Calu3 (cell line): Measurements from ENCODE around the gene IFT80. TPM values are rescaled to one million over a fixed set of nuclear protein-coding genes. Genes with fewer than 3 reads are reported as not detected.
"Not testable (repeated sequence)": the region's sequence is repeated elsewhere in the genome, so short reads cannot be mapped to it uniquely, and the experiment has no call there.

Experiments used
- BruUV-seq: library from RNA; stranded (reverse); fragments of 400-500 nt; replicated peaks from 2 replicates; lab custom pipeline; 2021; lab: Mats Ljungman, UMichigan
- CTCF ChIA-PET: fragments of 300-600 bp; sonication (Branson Sonifier 250); formaldehyde crosslinking; loops from one replicate; lab custom pipeline; 2022; ENCODE audit warnings: antibody characterized with exemption; lab: Charles Lee
- DNase-seq: peaks from one replicate; pipeline ENCODE4 v3.0.0; 2022
- H3K27ac Mint-ChIP-seq: one replicate; pipeline ENCODE4 v1.8.0; 2022; ENCODE audit warnings: mixed read lengths; ENCODE audit not compliant: unreplicated experiment
- H3K27me3 Mint-ChIP-seq: one replicate; pipeline ENCODE4 v1.8.0; 2022; ENCODE audit warnings: mixed read lengths; ENCODE audit not compliant: unreplicated experiment
- H3K36me3 Mint-ChIP-seq: one replicate; pipeline ENCODE4 v1.8.0; 2022; ENCODE audit warnings: mild to moderate bottlenecking, moderate library complexity, mixed read lengths; ENCODE audit not compliant: insufficient read depth, unreplicated experiment
- H3K4me1 Mint-ChIP-seq: one replicate; pipeline ENCODE4 v1.8.0; 2022; ENCODE audit warnings: mild to moderate bottlenecking, low read depth, mixed read lengths; ENCODE audit not compliant: unreplicated experiment
- H3K4me3 Mint-ChIP-seq: one replicate; pipeline ENCODE4 v1.8.0; 2022; ENCODE audit warnings: mild to moderate bottlenecking, low read depth, moderate library complexity, mixed read lengths; ENCODE audit not compliant: unreplicated experiment
- H3K9me3 Mint-ChIP-seq: one replicate; pipeline ENCODE4 v1.8.0; 2022; ENCODE audit warnings: low read depth, mixed read lengths; ENCODE audit not compliant: unreplicated experiment
- CTCF ChIP-seq: fragments of 200-600 bp; IDR thresholded peaks from one replicate; pipeline ENCODE4 v1.8.0; 2022; ENCODE audit warnings: antibody characterized with exemption; ENCODE audit not compliant: unreplicated experiment
- intact Hi-C: fragments of 100-400 bp; cut with micrococcal nuclease; formaldehyde crosslinking; loops from one replicate; pipeline ENCODE4 v1.10.0; 2022; ENCODE audit not compliant: unreplicated experiment
- total RNA-seq: library from RNA; stranded (reverse); gene quantifications from 2 replicates; pipeline ENCODE4 v1.2.3, GENCODE V29; 2022

IFT80 gene
- total RNA-seq, 1 experiment from 2014 or later: 58.0 TPM

GRCh38 chr3:160253298-160253697 lies 145.7 kb downstream of the IFT80 start:
- no TSS peak for BruUV-seq
- Mint-ChIP-seq H3K9me3 (no peaks in the 10 kb centered on the region), H3K27ac (no peak overlapping the region), H3K36me3 (no peaks in the 10 kb centered on the region), H3K27me3 (no peaks in the 10 kb centered on the region), H3K4me1 (no peaks in the 10 kb centered on the region), H3K4me3 (no peak overlapping the region)
- intact Hi-C loops: no loop called here
- DNase-seq: no peak
- CTCF ChIA-PET: no interaction called here
- TF ChIP-seq CTCF: no peak

GRCh38 chr3:160247766-160248165 lies 151.3 kb downstream of the IFT80 start:
- CTCF ChIA-PET: no interaction called here
- no peak for TF ChIP-seq CTCF
- no peak overlapping the region for H3K4me3 Mint-ChIP-seq
- DNase-seq: no peak
- peaks cover 4% of the 10 kb centered on the region for H3K9me3 Mint-ChIP-seq
- intact Hi-C loops: no loop called here
- BruUV-seq: no TSS peak
- H3K27ac Mint-ChIP-seq: no peak overlapping the region
- H3K4me1 Mint-ChIP-seq: peaks cover 18% of the 10 kb centered on the region
- H3K27me3 Mint-ChIP-seq: no peaks in the 10 kb centered on the region
- peaks cover 8% of the 10 kb centered on the region for H3K36me3 Mint-ChIP-seq

- no TSS peak for BruUV-seq
- peak overlapping the region; percentile 13 for H3K4me3 Mint-ChIP-seq
- peak overlapping the region; percentile 68 for H3K27ac Mint-ChIP-seq
- peak; percentile 64 for DNase-seq
- intact Hi-C loops: no loop called here
- no peaks in the 10 kb centered on the region for H3K27me3 Mint-ChIP-seq
- peaks cover 35% of the 10 kb centered on the region for H3K4me1 Mint-ChIP-seq
- CTCF ChIA-PET: interaction anchor here (0.5 kb wide), 1 partner anchor 469 kb away, joined by 4 read pairs; no protein-coding TSS in a partner anchor
- peaks cover 10% of the 10 kb centered on the region for H3K9me3 Mint-ChIP-seq
- peaks cover 14% of the 10 kb centered on the region for H3K36me3 Mint-ChIP-seq
- TF ChIP-seq CTCF: no peak
Measured at GRCh38 chr3:160245261-160245800, 153.7 kb downstream of the IFT80 start.

- peaks cover 34% of the 10 kb centered on the region for H3K4me1 Mint-ChIP-seq
- peak; percentile 69 for DNase-seq
- intact Hi-C loops, H3K27me3 Mint-ChIP-seq, CTCF ChIA-PET, BruUV-seq, H3K4me3 Mint-ChIP-seq: not testable (repeated sequence)
- H3K27ac Mint-ChIP-seq: peak overlapping the region; percentile 45
- peaks cover 10% of the 10 kb centered on the region for H3K9me3 Mint-ChIP-seq
- TF ChIP-seq CTCF: peak; percentile 29
- peaks cover 14% of the 10 kb centered on the region for H3K36me3 Mint-ChIP-seq
Measured at GRCh38 chr3:160240719-160241118, 158.3 kb downstream of the IFT80 start.
